Stimulated activated CD4-positive, alpha-beta T cell treated with anti-CD3 and anti-CD28 coated beads, Interleukin-1b, Interleukin-23, amount 100 ng/mL, for 4 hours (primary cell): Measurements from ENCODE around the gene GVQW3.

Experiments used
- DNase-seq, 2 donors: peaks; one replicate each; pipeline ENCODE4 v3.0.0-alpha.2; 2020; ENCODE audit warnings: low read depth in 2 of 2

The GVQW3 gene

GRCh38 chr11:76445121-76446084 is 64.3 kb downstream of the GVQW3 start:
- DNase-seq = peak in 1 of 2 donors; percentile 46

- no peak for DNase-seq
These were observed 67.4 kb downstream of the GVQW3 start for GRCh38 chr11:76448506-76448905.

DNA sequence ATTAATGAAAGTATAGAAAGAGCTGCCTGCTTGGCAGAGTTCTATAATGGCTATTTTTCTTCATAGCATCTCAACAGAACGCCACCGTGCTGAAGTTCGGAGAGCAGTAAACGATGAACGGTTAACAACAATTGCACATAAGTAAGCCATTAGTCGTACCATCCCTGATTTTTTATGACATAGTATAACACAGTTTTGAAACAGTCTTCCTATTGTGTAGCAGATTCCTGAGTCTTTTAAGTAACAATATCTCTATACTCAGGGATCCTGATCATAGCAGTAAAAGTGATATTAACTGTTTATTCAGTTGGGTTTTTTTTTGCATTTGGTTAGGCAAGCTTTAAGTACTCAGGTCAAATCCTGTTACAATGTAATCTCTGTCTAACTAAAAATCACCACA is 72.1 kb downstream of the GVQW3 start:
- no peak for DNase-seq

DNA sequence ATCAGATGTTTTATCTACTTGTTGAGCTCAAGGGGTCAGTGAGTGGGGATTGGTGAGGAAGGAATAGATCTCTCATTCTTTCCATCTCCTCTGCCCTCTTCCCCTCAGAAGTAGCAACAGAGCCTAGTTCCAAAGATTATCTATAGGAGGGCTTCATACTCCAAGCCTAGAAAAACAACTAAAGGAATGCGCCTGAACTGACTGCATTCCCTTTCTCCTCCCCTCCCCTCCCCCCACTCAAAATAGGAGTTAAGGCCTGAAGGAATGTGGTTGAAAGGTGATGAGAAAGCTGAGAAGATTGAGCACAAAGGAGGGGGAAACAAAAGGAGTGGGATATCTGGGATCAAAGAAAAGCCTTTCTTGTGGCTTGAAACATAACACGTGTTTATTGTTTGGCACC is 74.2 kb downstream of the GVQW3 start:
- DNase-seq = no peak

DNA sequence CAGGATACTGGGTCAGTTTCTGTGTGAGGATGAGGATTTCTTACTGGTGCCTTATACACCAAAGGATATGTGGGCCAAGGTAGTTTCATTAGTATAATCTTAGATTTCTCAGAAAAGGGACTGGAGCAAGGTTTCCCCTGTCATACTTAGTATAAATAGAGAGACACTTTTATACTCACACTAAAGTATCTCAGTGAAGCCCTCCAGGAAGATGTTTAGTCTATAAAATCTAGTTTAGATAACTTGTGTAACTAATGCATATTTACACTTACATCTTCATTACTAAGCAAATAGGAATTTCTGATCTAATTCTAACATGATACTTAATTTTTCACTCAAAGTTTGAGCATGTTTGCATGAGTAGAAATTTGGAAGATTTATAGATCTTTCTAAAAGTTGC is 74.8 kb downstream of the GVQW3 start:
- DNase-seq = no peak

DNA sequence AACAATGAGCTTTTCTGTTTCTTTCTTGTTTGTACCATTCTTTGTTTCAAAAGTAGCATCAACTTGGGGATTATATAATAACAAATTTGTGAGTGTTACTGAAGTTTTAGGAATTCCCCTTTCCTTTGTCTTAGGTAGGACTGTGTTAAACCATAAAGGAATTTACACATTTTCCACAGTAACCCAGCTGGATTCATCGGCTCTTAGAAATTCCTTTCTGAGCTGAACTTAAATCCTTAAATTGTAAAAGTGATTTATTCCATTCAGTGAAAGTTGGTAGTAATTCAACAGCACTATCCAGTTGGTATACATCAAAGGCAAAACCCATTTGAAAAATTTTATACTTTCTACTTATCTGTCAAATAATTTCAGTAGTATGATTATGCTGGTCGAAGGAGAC is 75.4 kb downstream of the GVQW3 start:
- no peak for DNase-seq
